SH-SY5Y (cell line): ENCODE measurements around the gene ADAM22.

Experiments used
- GATA2 ChIP-seq: IDR thresholded peaks from 2 replicates; pipeline ENCODE4 v1.6.1; 2011; ENCODE audit warnings: mild to moderate bottlenecking, low read depth, low read length
- GATA3 ChIP-seq: IDR thresholded peaks from 2 replicates; pipeline ENCODE4 v1.6.1; 2011; ENCODE audit warnings: low read depth, mild to moderate bottlenecking, low read length, moderate library complexity

DNA sequence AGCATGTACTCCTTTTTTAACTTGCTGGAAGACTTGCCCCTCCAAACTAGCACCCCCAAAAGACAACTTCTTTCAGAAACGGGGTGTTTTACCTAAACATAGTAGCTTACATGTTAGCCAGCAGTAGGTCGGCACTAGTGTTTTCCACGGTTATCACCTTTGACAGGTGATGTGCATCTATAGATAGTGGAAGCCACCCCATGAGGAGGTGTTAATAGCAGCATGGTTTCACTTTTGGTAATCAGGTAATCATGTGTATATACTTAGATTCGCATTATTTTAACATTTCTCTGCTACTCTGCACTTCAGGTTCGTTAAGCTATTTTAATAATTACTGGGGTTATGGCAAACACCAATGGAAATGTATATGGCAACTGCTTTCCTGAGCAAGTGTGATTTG is 268.2 kb downstream of the ADAM22 start:
- TF ChIP-seq GATA2 (no peak), GATA3 (no peak)
